GM06990 (cell line): ENCODE data around the gene ZKSCAN1.

ENCODE experiments used
- DNase-seq: peaks from one replicate; pipeline ENCODE4 v3.0.0-alpha.2; 2011; ENCODE audit not compliant: insufficient read length; ENCODE audit errors: extremely low read depth
- H3K27me3 ChIP-seq: replicated peaks from 2 replicates; pipeline ENCODE4 v1.6.0; 2011; ENCODE audit warnings: low read length; ENCODE audit not compliant: control insufficient read depth, insufficient read depth
- H3K36me3 ChIP-seq: 2 replicates; pipeline ENCODE4 v1.5.1; 2011; ENCODE audit warnings: low read length; ENCODE audit not compliant: control insufficient read depth, insufficient read depth
- H3K4me3 ChIP-seq: replicated peaks from 2 replicates; pipeline ENCODE4 v1.5.1; 2011; ENCODE audit warnings: low read depth, mild to moderate bottlenecking, control low read depth, low read length
- TF ChIP-seq, protein P1 (sequence below): IDR thresholded peaks from 2 replicates; pipeline ENCODE4 v1.5.1; 2011; ENCODE audit warnings: low read length, control low read depth, mild to moderate bottlenecking, inconsistent platforms; ENCODE audit not compliant: insufficient read depth, poor library complexity, severe bottlenecking

The ZKSCAN1 gene

GRCh38 chr7:100064162-100064561 lies 48.8 kb downstream of the ZKSCAN1 start:
- Histone ChIP-seq H3K27me3 (no peaks in the 10 kb centered on the region), H3K36me3 (peaks cover 10% of the 10 kb centered on the region), H3K4me3 (no peak overlapping the region)
- TF ChIP-seq, protein P1, sequence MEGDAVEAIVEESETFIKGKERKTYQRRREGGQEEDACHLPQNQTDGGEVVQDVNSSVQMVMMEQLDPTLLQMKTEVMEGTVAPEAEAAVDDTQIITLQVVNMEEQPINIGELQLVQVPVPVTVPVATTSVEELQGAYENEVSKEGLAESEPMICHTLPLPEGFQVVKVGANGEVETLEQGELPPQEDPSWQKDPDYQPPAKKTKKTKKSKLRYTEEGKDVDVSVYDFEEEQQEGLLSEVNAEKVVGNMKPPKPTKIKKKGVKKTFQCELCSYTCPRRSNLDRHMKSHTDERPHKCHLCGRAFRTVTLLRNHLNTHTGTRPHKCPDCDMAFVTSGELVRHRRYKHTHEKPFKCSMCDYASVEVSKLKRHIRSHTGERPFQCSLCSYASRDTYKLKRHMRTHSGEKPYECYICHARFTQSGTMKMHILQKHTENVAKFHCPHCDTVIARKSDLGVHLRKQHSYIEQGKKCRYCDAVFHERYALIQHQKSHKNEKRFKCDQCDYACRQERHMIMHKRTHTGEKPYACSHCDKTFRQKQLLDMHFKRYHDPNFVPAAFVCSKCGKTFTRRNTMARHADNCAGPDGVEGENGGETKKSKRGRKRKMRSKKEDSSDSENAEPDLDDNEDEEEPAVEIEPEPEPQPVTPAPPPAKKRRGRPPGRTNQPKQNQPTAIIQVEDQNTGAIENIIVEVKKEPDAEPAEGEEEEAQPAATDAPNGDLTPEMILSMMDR = no peak
- no peak for DNase-seq

DNA sequence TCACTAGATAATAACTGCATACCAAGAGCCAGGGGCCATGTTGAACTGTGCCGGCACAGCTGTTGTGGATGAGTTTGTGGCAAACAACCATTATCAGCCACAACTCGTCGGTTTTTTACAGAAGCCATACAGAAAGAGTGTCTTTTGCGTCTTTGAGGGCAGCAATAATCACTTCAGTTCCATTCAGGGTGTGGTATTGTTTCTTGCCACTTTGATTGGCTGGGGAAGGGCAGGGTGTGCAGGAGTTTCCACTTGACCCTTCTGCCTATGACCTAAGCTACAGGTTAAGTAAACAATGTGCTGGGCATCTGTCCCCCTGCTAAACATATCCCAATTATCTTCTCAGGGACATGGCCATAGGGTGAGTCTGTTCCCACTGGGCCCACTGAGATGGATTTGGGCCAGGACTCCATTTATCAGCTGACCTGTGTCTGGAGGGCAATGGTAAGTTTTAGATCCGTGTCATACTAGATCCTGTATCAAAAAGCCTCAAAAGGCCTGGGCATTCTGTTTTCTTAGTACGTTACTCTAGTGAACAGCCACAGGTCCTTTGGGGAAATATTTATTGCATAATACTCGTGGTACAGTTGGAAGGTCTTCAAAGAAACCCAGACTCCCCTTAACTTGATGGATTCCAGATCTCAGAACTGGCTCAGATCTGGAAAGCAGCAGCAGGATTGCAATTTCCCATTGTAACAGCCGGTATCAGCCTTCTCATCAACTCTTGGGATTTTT lies 50.2 kb downstream of the ZKSCAN1 start:
- TF ChIP-seq, protein P1 = no peak
- H3K36me3 ChIP-seq = peaks cover 18% of the 10 kb centered on the region
- no peaks in the 10 kb centered on the region for H3K27me3 ChIP-seq
- no peak overlapping the region for H3K4me3 ChIP-seq
- DNase-seq = no peak

- TF ChIP-seq, protein P1 = no peak
- H3K4me3 ChIP-seq = no peak overlapping the region
- H3K36me3 ChIP-seq = peaks cover 28% of the 10 kb centered on the region
- no peak for DNase-seq
- H3K27me3 ChIP-seq = no peaks in the 10 kb centered on the region
Observed at GRCh38 chr7:100066953-100067352, 51.6 kb downstream of the ZKSCAN1 start.

GRCh38 chr7:100069991-100070390 lies 54.6 kb downstream of the ZKSCAN1 start:
- Histone ChIP-seq H3K27me3 (no peaks in the 10 kb centered on the region), H3K36me3 (peaks cover 45% of the 10 kb centered on the region), H3K4me3 (no peak overlapping the region)
- TF ChIP-seq, protein P1 = no peak
- no peak for DNase-seq

DNA sequence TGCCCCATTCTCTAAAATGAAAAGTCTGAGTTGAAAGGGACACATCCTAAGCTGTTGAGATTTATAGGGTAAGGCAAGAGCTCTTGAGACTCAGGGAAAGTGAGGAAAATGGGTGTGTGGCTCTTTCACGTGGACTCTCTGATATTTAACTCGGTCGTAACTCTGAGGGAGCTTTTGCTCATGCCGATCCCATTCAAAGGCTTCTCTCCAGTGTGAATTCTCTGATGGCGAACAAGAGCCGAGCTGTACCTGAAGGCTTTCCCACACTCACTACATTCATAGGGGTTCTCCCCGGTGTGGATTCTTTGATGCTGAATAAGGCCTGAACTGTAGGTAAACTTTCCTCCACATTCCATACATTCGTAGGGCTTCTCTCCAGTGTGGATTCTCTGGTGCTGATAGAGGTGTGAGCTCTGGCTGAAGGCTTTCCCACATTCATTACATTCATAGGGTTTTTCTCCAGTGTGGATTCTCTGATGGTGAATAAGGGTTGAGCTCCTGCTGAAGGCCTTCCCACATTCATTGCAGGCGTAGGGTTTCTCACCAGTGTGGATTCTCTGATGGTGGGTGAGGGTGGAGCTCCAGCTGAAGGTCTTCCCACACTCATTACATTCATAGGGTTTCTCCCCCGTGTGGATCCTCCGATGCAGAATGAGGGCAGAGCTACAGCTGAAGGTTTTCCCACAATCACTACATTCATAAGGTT lies 55.8 kb downstream of the ZKSCAN1 start:
- H3K4me3 ChIP-seq = no peak overlapping the region
- no peak for DNase-seq
- H3K27me3 ChIP-seq = no peaks in the 10 kb centered on the region
- peaks cover 52% of the 10 kb centered on the region for H3K36me3 ChIP-seq
- TF ChIP-seq, protein P1 = no peak

- Histone ChIP-seq H3K36me3 (peaks cover 56% of the 10 kb centered on the region), H3K4me3 (no peak overlapping the region), H3K27me3 (no peaks in the 10 kb centered on the region)
- TF ChIP-seq, protein P1 = no peak
- DNase-seq = no peak
Observed at GRCh38 chr7:100072462-100072861, 57.1 kb downstream of the ZKSCAN1 start.
